GM19438 (cell line): ENCODE measurements around the gene MRPL9.
"Not testable (repeated sequence)": the region's sequence is repeated elsewhere in the genome, so short reads cannot be mapped to it uniquely, and the experiment has no call there.

Experiments used
- ATAC-seq: cut with Tn5 transposase; IDR thresholded peaks from one replicate; pipeline ENCODE4 v1.9.1; 2021; ENCODE audit warnings: low read depth; ENCODE audit not compliant: unreplicated experiment

The MRPL9 gene

DNA sequence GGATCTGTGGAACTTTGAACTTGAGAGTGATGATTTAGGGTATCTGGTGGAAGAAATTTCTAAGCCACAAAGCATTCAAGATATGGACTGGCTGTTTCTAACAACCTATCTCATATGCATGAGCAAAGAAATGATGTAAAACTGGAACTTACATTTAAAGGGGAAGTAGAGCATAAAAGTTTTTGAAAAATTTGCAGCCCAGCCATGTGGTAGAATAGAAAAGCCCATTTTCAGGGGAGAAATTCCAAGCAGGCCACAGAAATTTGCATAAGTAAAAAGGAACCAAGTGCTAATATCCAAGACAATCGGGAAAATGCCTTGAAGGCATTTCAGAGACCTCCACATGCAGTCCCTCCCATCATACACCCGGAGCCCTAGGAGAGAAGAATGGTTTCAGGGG lies 26.3 kb downstream of the MRPL9 start:
- ATAC-seq, result no peak

DNA sequence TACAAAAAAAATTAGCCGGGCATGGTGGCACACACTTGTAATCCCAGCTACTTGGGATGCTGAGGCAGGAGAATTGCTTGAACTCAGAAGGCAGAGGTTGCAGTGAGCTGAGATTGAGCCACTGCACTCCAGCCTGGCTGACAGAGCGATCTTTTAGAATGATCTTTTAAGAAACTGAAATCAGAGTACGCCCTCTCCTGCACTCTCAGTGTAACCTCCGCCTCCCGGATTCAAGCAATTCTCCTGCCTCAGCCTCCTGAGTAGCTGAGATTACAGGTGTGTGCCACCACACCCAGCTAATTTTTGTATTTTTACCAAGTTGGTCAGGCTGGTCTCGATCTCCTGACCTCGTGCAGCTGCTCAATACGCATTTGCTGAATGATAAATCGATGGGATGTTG lies 29.3 kb downstream of the MRPL9 start:
- ATAC-seq, result not testable (repeated sequence)

DNA sequence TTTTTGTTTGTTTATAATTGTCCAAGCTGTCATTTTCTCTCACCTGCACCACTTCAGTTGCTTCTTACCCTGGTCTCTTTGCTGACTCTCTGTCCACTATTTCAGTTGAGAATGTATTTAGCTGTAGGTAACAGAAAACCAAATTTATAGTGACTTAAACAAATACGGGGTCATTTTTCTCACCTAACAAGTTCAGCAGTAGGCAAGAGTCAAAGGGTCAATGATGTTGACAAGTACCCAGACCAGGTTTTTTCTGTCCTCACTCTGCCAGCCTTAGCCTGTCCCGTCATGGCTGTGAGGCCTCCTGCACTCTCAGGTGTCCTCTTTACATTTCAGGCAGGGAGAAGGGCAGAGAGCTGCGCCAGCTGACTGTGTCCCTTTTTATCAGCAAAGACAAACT lies 30.2 kb downstream of the MRPL9 start:
- ATAC-seq, result no peak

DNA sequence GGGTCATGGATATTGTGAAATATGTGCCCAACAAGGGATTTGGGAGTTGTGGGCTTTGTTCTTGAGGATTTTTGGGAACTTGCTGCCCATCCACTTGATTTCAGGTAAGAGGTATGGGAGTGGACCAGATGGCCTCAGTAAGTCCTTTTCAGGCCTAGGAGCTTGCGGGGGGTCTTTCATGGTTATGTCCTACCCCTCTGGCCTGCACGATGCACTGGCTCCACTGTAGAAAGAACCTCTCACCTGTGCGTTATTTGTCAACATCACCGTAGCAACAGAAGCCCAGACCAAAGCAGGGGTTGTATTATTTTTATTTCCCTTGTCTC lies 33.4 kb downstream of the MRPL9 start:
- no peak for ATAC-seq

DNA sequence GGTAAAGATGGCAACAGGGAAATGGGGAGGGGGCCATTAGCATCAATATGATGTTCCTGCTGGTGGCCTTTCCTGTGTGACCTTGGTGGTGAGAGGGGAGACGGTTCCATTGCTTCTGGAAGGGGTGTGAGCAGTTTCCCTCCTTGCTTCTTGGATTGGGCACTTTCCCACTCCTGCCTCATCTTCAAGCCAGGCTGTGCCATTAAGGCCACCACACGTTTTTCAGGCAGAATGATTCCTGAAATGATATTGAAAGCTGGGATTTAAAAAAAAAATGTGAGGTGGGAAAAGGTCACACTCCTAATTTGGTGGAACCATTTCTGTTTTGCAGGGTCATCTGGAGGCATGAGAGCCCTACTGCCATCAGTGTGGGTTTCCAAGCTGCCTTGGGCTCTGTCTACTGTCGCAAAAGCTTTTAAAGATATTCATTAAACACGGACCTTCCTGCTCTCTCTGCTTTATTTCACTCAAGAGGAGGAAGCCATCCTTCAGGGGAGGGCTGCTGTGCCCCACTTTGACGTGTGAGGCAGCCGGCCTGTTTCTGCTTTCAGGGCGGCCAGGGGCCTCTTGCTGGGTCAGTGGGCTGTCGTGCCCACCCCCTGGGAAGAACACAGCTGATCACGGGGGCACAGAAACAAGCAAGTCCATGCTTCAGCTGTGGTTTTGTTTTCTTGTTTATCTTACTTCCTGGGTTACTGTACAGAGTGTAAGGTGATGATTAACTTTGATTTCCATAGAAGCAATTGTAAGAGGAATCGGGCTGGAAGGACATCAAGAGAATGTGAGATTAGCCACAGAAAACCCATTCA lies 33.9 kb downstream of the MRPL9 start:
- ATAC-seq, result no peak

DNA sequence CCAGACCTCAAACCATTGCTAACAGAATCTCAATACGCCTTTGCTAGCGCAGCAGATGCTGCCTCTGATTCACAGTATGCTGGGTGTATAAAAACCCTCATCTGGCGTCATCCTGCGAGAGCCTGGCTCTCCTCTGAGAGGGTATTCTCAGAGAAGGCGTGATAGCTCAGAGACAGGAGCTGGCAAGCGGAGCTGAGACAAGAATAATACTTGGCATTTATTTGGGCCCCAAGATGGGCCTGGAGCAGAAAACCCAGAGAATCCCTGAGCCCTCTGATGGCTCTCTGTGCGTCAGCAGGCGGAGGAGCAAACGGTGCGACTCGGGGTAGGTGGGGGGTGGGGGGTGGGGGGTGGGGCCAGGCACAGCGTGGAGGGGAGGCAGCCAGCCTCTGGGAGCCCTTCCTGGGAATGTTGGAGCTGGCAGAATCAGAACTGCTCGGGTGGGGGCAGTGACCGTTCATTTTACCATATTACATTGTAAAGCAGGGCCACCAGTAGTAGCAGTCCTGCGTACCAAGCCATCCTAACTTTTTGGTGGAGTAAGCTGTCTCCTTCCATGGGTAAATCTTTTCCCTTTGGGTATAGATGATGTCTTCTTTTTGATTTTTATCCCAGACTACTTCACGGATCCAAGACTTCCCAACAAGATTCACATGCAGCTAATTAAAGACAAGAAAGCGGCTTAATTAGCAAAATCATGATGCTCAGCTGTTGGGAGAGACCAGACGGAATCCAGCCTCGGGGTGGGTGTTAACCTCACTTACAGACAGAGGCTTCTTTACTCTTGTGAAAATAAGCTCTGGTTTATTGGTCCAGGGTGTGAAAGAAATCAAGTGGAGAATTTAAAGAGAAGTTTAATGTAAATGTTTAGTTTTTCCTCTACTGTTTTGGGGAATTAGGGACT lies 34.9 kb downstream of the MRPL9 start:
- ATAC-seq, result no peak

DNA sequence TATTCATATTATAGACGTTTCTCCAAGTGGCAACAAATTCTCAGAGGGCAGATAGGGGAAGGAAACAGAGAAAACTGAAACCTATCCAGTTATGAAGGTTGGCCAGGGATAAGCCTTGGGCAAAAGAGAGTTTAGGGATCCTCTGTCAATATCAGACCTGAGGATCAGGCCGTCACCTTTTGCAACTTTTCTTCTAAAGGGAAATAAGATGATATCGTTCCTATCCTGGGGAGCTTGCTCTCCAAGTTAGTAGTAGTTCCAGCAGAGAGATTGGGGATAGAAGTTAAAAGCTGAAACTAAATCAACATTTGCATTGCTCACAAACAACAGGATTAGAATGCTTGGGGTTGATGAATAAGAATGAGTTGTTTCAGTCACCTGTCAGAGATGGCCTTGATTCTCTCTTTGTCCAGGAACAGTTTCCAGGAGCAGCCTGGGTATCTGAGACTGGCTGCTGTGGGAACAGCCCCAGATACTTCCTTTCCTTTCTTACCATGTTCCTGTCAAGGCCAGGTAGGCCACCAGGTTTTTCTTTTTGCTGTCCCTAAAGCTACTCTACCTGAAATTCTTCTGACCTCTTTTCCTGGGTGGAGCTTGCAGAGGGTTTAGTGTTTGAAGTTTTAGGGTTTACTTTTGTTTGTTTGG lies 39.4 kb downstream of the MRPL9 start:
- no peak for ATAC-seq

DNA sequence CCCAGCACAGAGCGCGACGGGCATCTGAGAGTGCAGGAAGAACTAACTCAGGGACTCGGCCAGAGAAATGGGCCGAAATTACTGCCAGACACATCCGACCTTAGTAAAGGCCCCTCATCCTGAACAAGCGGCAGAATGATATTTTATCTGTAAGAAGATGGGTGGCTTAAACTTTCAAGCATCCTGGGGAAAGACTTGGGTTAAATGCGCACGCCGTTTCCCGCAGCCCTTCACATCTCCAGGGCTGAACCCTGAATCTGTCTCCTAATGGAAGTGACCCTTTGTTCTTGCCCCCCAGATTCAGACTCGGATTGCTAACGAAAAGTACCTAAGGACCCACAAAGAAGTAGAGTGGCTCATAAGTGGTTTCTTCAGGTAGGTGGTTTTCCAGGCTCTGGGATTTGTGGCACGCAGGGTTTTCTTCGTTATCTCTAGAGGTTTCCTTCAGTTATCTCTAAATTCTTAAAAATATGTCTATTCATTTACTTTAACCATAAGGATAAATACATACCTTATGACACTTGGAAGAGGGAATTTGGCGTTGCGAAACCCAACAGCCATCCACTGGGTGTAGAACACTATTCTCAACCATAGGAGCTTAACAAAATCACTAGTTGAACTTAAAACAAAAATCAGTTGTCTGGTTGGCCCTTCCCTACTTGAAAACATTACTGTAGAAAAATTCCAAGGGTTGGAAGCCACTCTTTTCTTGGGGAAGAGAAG lies 41.3 kb downstream of the MRPL9 start:
- no peak for ATAC-seq

DNA sequence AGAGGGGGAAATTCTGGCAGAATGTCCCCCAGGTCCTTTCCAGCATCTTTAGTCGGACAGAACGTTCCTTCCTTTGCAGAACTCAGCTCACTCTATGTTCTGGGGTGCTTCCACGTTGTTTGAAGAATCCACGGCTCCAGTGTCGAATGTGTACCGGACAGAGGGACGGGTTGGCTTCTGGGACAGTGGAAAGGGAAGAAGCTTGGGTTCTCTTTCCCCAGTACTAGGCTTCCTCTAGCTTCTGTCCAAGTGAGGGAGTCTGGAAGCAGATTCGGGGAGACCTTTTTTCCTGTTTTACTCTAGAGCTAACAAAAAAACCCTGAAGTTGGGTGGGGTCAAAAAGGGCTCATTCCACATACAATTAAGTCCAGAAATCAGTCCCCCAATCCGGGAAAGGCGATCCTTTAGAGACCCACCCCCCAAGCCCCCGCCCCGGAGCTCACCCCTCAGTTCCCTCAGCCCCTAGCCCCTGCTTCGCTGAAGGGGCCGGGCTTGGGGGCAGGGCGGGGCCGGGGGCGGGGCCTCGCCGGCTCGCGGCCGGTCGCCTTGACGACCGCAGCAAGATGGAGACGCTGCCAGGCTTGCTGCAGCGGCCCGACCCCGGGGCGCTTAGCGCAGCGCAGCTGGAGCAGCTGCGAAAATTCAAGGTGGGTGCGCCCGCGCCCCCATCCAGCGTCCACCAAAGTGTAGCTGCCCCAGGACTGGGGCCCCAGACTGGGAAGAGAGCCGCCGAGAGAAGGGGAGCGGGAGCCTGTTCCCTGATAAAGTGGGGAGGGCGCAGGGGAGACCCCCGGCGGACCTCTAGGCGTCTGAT lies 42.1 kb downstream of the MRPL9 start, which contains the start of gene RIIAD1:
Gene RIIAD1 (plus strand): TSS at position 549 of the 814 bp plus-strand sequence. CDS start 15 bp downstream, at position 564.
- ATAC-seq, result no peak

DNA sequence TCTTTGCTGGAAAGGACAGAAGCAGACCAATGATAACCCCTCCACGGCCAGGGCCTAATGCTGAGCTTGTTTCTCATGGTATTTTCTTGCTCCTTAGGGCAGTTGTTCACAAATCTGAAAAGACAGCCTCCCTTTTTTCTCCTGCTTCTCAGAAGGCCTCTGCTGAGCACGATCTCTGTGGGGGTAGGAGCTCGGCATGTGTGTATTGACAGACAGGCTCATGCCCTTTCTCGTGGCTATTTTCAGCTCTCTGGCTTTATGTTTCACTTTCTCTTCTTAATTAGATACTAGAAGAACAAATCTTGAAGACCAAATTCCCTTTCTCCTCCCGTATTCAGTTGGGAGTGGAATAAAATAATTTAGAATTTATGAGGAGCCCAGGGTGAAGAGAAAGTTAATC lies 42.7 kb downstream of the MRPL9 start:
- no peak for ATAC-seq

DNA sequence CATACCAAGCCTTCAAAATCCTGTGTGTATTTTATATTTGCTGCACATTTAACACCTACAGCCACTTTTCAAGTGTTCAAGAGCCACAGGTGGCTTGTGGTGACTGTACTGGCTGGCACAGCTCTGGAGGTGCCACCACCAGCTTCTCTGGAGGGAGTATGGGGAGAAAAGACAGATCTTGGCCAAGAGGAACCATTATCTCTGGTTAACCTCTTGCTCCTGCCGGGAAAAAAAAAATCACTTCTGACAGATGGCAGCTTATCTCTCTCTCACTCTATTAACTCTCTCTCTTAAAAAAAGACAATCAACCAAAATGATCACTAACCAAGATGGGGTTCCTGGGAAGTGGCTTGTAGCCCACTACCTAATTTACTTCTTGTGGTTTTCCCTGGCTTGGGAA lies 43.2 kb downstream of the MRPL9 start:
- ATAC-seq, result no peak

DNA sequence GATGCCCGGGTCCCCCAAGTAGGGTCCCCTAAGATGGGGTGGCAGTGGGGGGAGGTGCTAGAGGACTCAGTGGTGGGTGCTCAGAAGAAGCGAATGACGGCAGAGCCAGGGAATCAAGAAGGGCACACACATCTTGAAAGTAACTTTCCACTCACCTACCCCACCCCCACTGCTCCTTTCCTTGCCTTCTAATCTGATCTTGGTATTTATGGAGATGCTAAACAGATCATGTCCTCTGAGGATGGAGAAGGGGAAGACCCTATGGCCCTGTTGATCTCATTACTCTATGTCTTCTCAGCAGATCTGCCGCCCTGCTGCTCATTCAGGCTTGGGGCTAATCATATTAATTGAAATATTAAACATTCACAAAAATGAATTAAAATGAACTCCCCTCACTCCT lies 44.6 kb downstream of the MRPL9 start:
- ATAC-seq, result no peak

DNA sequence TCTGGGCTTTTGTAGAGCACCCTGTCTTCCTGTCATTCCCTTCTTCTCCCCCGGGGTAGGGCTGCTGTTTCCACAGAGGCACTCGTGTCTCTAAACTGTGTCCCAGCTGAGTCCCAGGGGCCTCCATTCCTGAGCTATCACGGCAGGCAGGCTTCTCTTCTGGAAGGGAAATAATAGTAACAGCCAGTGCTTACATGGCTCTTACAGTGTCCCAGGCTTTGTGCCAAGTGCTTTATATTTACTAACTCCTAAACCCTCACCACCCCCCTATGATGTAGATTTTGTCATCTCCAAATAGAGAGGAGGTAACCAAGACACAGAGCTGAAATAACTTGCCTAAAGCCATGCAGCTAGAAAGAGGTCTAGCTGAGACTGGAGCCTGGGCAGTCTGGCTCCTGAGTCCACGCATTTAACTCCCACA lies 45.3 kb downstream of the MRPL9 start:
- no peak for ATAC-seq

DNA sequence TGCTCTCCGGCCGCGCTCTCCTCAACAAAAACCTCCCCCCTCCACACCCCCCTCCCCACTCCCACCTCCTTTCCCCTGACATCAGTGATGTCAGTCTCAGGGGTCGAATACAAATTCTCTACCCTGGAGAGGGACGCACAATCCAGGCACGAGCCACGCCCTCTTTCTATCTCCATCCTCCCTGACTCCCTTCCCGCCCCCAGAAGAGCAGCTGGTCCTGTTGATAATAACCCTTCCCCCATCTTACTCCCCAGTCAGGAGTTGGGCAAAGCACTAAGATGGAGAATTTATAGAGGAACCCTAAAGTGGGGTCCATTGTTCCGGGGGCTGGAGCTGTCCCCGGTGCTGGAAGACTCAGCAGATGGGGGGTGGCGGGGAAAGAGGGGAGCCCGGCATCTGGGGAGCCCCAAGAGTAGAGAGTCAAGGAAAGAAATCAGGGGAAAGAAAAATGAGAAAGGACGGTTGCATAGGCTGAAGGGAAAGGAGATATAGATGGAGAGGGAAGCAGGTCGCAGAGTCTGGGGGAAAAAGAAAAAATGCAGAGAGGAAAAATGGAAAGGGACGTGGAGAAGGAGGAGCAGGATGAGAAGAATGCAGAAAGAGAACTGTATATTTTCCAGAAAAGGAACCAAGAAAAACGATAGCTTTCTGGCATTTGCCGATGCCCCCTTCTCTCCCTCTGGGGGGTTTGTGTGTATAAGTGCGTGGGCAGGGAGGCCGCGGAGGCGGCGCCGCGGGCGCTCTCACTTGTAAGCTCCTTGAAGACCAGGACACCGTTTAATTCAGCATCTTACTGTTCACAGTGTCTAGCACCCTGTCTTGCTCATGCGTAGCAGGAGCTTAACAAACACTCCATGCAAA lies 46.3 kb downstream of the MRPL9 start, which contains the start of gene CELF3:
Gene CELF3 (minus strand): TSS at position 33 of the 861 bp plus-strand sequence. CDS start 783 bp downstream, outside the sequence.
- no peak for ATAC-seq

DNA sequence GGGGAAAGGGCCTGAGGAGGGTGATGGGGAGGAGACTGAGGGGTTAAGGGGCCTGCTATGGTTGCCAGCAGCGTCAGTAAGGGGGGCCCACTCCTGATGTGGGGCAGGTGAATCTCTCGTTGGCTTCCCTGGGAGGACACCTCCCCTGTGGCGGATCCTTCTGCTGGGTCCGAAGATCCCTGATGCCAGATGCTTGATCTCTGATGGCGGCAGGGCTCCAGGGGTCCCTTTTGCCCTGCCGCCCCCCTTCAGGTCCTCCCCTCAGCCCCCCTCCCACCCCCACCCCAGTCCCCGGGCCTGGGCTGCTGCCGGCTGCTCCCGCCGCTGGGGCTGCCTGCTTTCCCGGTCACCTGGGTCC lies 46.9 kb downstream of the MRPL9 start:
- no peak for ATAC-seq

DNA sequence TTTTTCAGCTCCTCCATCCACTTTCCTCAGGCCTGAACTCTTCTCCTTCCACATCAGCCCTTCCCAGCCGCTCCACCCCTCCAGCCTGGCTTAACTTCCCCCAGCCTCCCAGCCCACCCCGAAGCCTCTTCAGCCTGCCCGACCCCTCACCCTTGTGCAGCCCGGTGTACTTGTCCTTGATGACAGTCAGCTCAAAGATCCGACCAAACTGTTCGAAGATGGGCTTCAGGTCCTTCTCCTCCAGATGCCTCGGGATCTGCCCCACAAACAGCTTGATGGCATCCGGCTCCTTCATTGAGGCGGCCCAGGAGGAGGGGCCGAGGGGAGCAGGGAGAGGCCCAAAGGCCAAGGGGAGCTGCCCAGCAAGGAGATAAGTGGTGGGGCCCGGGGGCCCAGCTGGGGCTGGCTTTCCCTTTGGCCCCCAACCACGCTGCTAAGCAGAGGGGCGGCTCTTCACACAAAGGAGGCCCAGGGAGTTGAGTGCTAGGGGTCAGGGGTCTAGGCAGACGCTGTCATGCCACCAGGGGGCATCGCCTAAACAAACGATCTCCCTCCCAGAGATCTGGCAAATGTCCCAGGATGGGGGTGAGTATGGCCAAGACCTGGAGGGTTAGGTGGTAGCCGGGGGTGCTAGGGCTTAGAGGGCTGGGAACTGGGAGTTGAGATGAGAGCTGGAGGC lies 47.4 kb downstream of the MRPL9 start:
- ATAC-seq, result no peak

DNA sequence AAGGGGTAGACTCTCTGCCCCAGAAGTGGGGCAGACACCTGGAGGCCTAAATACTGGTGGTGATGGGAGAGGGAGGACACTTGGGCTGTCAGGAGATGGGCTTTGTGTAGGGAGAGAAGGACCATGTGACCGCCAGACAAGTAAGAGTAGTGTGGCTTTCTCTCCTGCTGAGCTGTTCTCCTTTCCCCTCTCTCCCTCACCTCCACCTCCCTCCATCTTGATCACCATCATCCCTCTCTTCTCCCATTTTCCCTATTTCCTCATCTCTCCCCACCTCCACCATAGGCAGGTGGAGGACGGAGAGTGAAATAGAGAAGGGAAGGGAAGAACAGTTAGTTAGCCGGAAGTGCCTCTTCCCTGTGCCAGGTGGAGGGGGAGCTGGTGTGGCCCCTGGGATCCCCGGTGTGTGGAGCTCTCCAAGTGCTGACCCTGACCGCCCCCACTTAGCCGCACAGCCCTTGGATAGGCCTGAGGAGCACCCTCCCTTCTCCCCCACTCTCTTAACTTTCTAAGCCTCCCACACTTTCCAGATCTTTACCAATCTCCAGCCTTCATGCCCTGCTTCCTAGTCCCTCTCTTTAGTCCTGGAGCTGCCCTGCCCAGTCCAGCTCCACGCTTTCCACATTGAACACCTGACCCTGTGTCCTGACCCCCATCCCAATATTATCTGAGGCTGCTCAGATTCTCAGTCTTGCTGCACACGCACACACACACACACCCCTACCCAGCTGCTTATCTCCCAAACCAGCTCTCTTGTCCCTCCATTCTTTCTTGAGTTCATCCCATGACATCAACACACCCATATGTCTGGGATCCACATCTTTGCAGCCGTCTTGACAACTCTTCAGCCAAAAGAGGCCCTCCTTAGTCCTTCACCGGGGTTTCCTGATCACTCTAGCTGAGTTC lies 48.2 kb downstream of the MRPL9 start:
- ATAC-seq, result no peak
